Pancreas (tissue), 10 donors: Measurements from ENCODE around the gene AJM1. TPM values are rescaled to one million over a fixed set of nuclear protein-coding genes. Genes with fewer than 3 reads are reported as not detected.
A peak's percentile ranks its signal among the peaks of the same experiment; 100 is the strongest.
"Not testable (repeated sequence)": the region's sequence is repeated elsewhere in the genome, so short reads cannot be mapped to it uniquely, and the experiment has no call there.

ENCODE experiments used
- ATAC-seq, 4 donors: fragments of 200-7000 bp; cut with Tn5 transposase; one replicate each; pipeline versions ENCODE4 v1.8.0 to v1.9.1; 2020; ENCODE audit warnings: mild to moderate bottlenecking in 4 of 4, moderate library complexity in 4 of 4
- DNase-seq, 6 donors: peaks; one replicate each; pipeline ENCODE4 v3.0.0-alpha.2; 2020
- FAIRE-seq: peaks from 2 replicates; lab custom pipeline; 2012; peaks lifted over from hg19 to GRCh38; lab: Jason Lieb, UNC
- H3K27ac ChIP-seq, 4 donors: fragments of 200-600 bp; sonication (generic); 1 replicate in 3 of 4; 2 replicates in 1 of 4; pipeline versions ENCODE4 v1.5.0 to v1.8.0; 2020
- H3K27me3 ChIP-seq, 4 donors: fragments of 200-600 bp; one replicate each; pipeline ENCODE4 v1.8.0; 2021
- H3K36me3 ChIP-seq, 3 donors: fragments of 200-600 bp; sonication (generic) in 1 of 3; one replicate each; pipeline versions ENCODE4 v1.5.0 to v1.8.0; 2020 to 2021
- H3K4me1 ChIP-seq, 3 donors: fragments of 200-600 bp; one replicate each; pipeline ENCODE4 v1.8.0; 2021
- H3K4me3 ChIP-seq, 4 donors: fragments of 200-600 bp; sonication (generic) in 2 of 4; one replicate each; pipeline versions ENCODE4 v1.5.0 to v1.8.0; 2020 to 2021
- H3K9me3 ChIP-seq, 4 donors: fragments of 200-600 bp; one replicate each; pipeline ENCODE4 v1.8.0; 2021
- CTCF ChIP-seq, 4 donors: fragments of 200-600 bp; sonication (generic) in 3 of 4; IDR thresholded peaks; one replicate each; pipeline versions ENCODE4 v1.5.0 to v1.8.0; 2021; ENCODE audit warnings: antibody characterized with exemption in 4 of 4
- WGBS, 2 donors: extraction: QIAGEN DNeasy Blood & Tissue Kit; methylation state at CpG; one replicate each; pipeline ENCODE4 v1.1.7; 2013; 5-methylcytosine and 5-hydroxymethylcytosine counted together
- intact Hi-C, 3 donors: fragments of 100-400 bp; cut with DNase I; formaldehyde crosslinking; loops; one replicate each; pipeline versions ENCODE4 v1.11.1 to v1.14.2; 2022
- polyA plus RNA-seq, 2 donors: library from polyadenylated mRNA; stranded (reverse); fragments of 200-250 nt; gene quantifications; one replicate each; pipeline ENCODE4 v1.2.3, GENCODE V29; 2013
- total RNA-seq, 6 donors: library from RNA; stranded (reverse); fragmentation: NEBNext Ultra II Directional in 4 of 6; extraction: Animal tissue kit (Norgen Biotek cat#: 25700) in 4 of 6; gene quantifications; one replicate each; pipeline versions ENCODE4 v1.2.1 to v1.2.4, GENCODE V29; 2021 to 2023
- donor health status: healthy with polysubstance abuse.
- donor health status: DM: no; HTN: no; CAD: no; lungs with moderate emphysema.
- donor health status: DM: no; HTN: no; CAD: no.
- donor health status: control.
- donor health status: control.
- donor health status: Bipolar disorder and iron deficiency.
- donor health status: DM: yes; HTN: yes; CAD: no.
- donor health status: DM: no; HTN: no; CAD: no.
- donor health status: DM: no; HTN: no; CAD: no.
- donor health status: DM: yes; HTN: yes; CAD: no.

AJM1 gene
- total and polyA plus RNA-seq, 8 donors: 2.9 to 11.7 (median 5.0) TPM

GRCh38 chr9:136843801-136844740, 1.8 kb downstream of the AJM1 start:
- peak overlapping the region in 1 of 4 donors; percentile 46 for H3K4me3 ChIP-seq
- intact Hi-C loops: loop anchor here in 2 of 3 donors (10.0 kb wide), 2 partner anchors 49 to 101 kb away; partner anchors contain the start of genes C8G (in 1 of the 2), CCDC183 (in 1 of the 2), FBXW5 (in 1 of the 2) and TMEM141 (in 1 of the 2)
- H3K27me3 ChIP-seq, H3K9me3 ChIP-seq, FAIRE-seq, ATAC-seq: not testable (repeated sequence)
- DNase-seq: peak in 3 of 6 donors; percentile 69 to 82 (median 73)
- peak; percentile 22 to 66 (median 57) for TF ChIP-seq CTCF (IDR thresholded peaks at IDR 0.05)
- peaks cover 0 to 10% (median 0%) of the 10 kb centered on the region in 3 donors for H3K36me3 ChIP-seq
- 32 to 39% methylated on average over 61 to 99 of the region's 99 CpGs for WGBS, 2 donors
- H3K27ac ChIP-seq: peak overlapping the region in 3 of 4 donors; percentile 46 to 79 (median 78)
- H3K4me1 ChIP-seq: peaks cover 21 to 32% (median 26%) of the 10 kb centered on the region in 3 donors

- ATAC-seq (no peak), DNase-seq (no peak), FAIRE-seq (no peak)
- Histone ChIP-seq H3K4me1 (peaks cover 21 to 35% (median 27%) of the 10 kb centered on the region in 3 donors), H3K27me3 (no peaks in the 10 kb centered on the region), H3K9me3 (no peaks in the 10 kb centered on the region), H3K36me3 (peaks cover 0 to 2% (median 0%) of the 10 kb centered on the region in 3 donors), H3K27ac (no peak overlapping the region), H3K4me3 (no peak overlapping the region)
- 69 to 74% methylated on average over 65 to 88 of the region's 88 CpGs for WGBS, 2 donors
- no peak for TF ChIP-seq CTCF (IDR thresholded peaks at IDR 0.05)
- intact Hi-C loops: loop anchor here in 2 of 3 donors (10.0 kb wide), 2 partner anchors 50 to 100 kb away; partner anchors contain the start of genes C8G (in 1 of the 2), CCDC183 (in 1 of the 2), FBXW5 (in 1 of the 2) and TMEM141 (in 1 of the 2)
Measured at GRCh38 chr9:136844761-136845464, 2.6 kb downstream of the AJM1 start.

- DNase-seq (peak in 1 of 6 donors; percentile 47), ATAC-seq (no peak)
- H3K4me3 ChIP-seq: no peak overlapping the region
Measured at GRCh38 chr9:136845465-136846260, 3.4 kb downstream of the AJM1 start.

More at GRCh38 chr9:136845465-136846260, 3.4 kb downstream of the AJM1 start:
- no peak for FAIRE-seq
- WGBS, 2 donors: 78% methylated on average over 72 to 102 of the region's 102 CpGs
- Histone ChIP-seq H3K27me3 (no peaks in the 10 kb centered on the region), H3K27ac (no peak overlapping the region), H3K36me3 (peaks cover 0 to under 1% (median 0%) of the 10 kb centered on the region in 3 donors), H3K4me1 (peaks cover 27 to 38% (median 29%) of the 10 kb centered on the region in 3 donors), H3K9me3 (no peaks in the 10 kb centered on the region)
- intact Hi-C loops: loop anchor here in 2 of 3 donors (10.0 kb wide), 2 partner anchors 51 to 99 kb away; partner anchors contain the start of genes C8G (in 1 of the 2), CCDC183 (in 1 of the 2), FBXW5 (in 1 of the 2) and TMEM141 (in 1 of the 2)
- no peak for TF ChIP-seq CTCF (IDR thresholded peaks at IDR 0.05)
